HG03460 (cell line): ENCODE data around the gene MATN3.

ENCODE experiments used
- ATAC-seq: cut with Tn5 transposase; IDR thresholded peaks from one replicate; pipeline ENCODE4 v1.9.1; 2021; ENCODE audit not compliant: unreplicated experiment

MATN3 gene

DNA sequence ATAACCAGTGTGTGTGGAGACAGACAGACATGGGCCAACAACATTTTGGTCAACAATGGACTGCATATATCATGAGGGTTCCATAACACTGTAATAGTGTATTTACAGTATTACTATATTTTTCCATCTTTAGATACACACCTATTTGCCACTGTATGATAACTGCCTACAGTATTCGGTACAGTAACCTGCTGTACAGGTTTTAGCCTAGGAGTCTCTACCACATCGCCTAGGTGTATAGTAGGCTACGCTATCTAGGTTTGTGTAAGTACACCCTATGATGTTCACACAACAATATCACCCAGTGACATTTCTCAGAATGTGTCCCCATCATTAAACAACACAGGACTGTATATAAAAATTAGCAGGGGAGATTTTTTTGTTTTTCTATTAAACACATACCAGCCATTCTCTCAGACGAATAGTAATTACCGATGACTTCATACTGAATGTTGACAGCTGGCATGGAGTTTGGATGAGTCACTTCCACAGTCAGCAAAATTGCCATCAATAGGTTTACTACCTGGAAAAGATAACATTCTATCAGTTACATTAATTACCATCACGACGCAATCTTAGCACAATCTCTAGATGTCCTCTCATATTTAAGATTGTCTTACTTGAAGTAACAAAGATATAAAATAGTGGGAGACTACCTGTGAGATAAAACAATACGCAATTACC is 28.2 kb upstream of the MATN3 start:
- ATAC-seq = no peak

GRCh38 chr2:20037660-20038059 is 25.2 kb upstream of the MATN3 start:
- ATAC-seq = no peak

- peak; percentile 62 for ATAC-seq
Measured at GRCh38 chr2:20035955-20036666, 23.6 kb upstream of the MATN3 start.

DNA sequence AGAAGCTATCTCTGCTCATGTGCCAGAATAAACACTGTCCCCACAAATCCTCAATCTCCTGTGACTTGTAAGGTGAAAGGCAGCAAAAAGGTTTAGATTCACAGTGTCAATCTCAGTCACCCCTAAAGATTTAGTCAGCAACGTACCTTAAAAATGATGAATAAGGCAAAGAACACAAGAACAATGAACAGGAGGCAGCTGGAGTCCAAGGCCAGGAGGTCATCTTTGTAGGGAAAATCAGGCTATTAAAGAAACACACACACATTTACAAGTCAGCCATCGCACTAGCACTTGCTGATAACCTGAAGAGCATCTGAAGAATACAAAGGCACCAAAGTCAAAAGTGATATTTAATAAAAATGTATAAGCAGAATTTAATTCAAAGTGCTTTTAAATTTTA is 22.4 kb upstream of the MATN3 start:
- no peak for ATAC-seq

DNA sequence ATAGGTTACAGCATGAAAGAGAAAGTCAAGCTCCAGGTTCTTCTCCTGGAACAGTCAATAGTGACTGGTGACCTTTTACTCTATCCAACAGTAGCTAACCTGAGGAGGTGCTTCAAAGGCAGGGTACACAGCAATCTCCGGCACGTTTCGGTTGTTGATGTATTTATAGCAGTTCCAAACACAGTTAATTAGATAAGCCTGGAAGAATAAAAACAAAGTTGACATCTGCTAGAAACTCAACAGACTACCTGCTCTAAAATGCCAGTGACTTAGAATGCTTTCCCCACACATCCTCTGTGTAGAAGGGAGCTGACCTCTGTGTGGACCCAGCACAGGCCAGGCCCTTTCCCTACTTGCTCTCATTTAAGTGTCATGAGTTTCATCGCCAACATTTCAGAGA is 21.8 kb upstream of the MATN3 start:
- no peak for ATAC-seq

DNA sequence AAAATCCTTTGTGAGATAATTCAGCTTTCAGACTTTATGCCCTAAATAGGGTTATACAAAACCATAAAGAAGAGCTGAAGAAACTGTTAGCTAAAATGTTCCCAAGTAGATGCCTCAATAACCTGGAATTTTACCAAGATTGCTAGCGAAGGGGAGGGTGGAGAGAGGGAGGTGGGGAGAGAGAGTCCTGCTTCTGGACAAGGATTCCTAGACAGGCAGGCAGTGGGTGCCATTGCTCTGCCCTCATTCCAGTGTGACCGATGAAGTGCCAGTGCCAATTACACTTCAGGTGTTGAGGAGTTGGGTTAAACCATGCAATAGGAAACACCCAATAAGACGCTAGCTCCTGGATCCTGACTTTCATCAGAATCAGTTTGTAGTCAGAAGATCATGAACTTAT is 20.9 kb upstream of the MATN3 start:
- no peak for ATAC-seq

- no peak for ATAC-seq
Measured at GRCh38 chr2:20030224-20030623, 17.8 kb upstream of the MATN3 start.

GRCh38 chr2:20027705-20028434 is 15.4 kb upstream of the MATN3 start:
- ATAC-seq = no peak

- ATAC-seq = no peak
Measured at GRCh38 chr2:20027260-20027677, 14.8 kb upstream of the MATN3 start.

DNA sequence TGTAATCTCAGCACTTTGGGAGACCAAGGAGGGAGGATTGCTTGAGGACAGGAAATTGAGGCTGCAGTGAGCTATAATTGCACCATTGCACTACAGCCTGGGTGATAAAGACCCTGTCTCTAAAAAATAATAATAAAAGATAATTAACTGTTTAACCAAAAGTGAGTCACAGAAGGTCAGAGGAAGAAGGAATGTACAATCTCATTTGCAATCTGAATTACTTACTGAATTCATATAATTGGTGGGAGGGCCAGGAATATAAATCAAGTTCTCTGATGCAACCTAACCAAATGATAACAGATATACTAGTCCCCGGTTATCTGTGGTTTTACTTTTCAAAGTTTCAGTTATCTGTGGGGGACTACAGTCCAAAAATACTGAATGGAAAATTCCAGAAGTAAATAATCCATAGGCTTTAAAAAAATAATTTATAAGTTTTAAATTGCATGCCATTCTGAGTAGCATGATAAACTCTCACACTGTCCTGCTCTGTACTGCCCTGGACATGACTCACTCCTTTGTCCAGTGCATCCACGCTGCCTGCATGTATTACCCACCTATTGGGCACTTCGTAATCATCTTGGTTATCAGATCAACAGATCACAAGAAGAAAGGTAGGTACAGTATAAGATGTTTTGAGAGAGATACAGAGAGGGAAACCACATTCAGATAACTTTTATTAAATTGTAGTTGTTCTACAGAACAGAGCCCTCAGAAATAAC is 12.8 kb upstream of the MATN3 start:
- ATAC-seq = no peak

GRCh38 chr2:20023688-20024087 is 11.2 kb upstream of the MATN3 start:
- no peak for ATAC-seq

GRCh38 chr2:20021405-20022009 is 9.0 kb upstream of the MATN3 start:
- no peak for ATAC-seq

GRCh38 chr2:20019747-20020146 is 7.3 kb upstream of the MATN3 start:
- no peak for ATAC-seq

DNA sequence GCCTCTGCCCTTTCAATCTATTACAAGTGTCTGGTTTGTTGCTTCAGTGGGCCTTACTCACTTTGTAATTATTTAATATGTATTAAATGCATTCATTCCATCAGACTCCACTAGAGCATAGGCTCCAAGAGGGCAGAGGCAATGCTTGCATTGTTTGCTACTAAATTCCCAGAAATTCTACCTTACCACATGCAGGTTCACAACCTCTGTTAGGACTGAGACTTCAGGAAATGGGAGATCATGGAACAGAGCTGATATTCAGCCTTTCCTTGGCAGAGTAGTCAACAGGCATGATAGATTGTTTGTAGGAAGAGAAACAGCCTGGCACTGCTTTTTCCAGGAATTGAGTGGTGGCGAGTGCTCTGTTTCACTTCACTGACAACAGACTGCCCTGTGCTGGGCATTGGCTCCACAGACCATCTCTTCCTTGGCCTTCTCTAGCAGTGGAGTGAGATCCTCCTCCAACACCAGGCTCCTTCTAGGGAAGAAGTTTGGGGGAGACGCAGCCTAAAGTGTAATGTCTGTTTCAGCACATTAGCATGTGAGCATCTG is 6.2 kb upstream of the MATN3 start:
- ATAC-seq = no peak

DNA sequence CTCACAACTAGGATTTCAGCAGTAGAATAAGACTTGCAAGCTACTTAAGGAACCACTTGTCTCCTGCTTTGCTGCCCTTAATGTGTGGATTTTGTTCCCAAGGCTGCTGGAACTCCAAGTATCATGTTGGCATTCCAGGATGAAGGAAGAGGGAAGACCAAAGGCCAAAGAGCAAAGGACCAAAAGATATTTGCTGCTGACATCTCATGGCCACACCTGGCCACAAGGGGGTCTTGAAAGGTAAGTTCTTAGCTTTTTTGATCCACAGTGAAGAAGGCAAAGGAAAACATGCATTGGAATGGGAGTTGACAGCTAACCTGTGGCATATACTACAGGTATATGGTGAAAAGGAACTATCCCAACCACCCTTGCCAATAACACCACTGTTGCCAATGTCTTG is 3.9 kb upstream of the MATN3 start:
- ATAC-seq = no peak

DNA sequence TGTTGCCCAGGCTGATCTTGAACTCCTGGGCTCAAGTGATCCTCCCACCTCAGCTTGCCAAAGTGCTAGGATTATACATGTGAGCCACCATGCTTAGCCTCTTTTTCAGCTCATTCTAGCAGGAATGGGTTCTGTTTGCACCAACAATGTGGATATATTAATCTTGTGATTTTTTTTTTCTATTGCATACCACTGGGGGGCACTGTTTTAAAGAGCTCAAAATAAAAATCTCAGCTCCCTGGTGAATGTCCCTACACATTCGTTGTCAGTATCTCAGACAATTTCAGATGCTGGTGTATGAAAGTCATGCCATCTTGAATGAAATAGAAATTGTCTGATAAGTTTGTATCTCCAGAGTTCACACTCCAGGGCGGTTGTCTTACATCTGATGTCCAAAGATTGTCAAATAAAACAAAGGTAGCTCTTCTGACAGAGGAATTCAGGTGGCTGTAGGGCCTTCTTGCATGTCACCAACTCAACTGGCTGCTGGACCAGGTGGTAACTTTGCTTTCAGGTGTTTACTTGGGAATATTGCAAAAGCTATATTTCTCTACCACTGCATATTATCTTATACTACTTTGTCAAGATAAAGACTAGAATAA is 3.1 kb upstream of the MATN3 start:
- ATAC-seq = no peak

DNA sequence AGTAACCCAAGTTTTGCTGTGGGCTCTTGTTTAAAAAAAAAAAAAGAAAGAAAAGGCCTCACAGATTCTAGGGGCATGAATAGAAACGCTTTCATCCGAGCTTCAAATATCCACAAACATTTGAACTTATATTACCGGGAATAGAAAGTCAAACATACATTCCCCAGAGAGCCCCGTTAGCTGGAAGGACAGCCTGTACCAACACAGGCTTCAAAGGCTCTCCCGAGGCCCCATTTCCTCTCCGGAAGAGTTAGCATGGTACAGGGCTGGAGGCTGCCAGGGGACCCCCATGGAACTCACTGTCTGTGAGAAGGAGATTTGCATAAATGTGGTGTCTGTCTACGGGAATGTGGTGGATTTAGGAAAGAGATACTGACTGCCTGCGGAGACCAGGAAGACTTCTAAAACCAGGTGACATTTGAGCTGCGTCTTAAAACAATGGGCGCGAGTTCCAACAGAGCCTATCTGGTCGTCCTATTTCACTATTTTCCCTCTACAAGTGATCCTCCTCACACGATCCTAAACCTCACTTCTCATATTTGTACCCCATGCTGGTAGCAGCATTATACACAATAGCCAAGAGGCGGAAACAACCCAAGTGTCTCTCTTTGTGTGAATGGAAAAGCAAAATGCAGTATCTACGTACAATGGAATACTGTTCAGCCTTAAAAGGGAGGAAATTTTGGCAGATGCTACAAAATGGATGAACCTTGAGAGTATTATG is 820 bp upstream of the MATN3 start:
- no peak for ATAC-seq

DNA sequence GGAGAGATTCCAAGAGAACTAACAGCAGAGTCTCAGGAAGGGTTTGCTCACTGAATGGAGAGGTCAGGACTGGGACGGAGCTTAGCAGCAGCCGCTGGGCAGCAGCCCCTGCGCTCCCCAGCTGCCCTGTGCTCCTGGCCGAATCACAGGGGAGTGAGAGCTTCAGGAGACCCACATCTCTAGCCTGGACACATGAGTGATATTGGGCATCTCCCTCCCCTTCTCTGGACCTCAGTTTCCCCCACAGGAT is 511 bp downstream of the MATN3 start:
- no peak for ATAC-seq

GRCh38 chr2:20011276-20012031 is 1.0 kb downstream of the MATN3 start:
- ATAC-seq = no peak
